Measurements from ENCODE around the gene CRTC2.

The CRTC2 gene

DNA sequence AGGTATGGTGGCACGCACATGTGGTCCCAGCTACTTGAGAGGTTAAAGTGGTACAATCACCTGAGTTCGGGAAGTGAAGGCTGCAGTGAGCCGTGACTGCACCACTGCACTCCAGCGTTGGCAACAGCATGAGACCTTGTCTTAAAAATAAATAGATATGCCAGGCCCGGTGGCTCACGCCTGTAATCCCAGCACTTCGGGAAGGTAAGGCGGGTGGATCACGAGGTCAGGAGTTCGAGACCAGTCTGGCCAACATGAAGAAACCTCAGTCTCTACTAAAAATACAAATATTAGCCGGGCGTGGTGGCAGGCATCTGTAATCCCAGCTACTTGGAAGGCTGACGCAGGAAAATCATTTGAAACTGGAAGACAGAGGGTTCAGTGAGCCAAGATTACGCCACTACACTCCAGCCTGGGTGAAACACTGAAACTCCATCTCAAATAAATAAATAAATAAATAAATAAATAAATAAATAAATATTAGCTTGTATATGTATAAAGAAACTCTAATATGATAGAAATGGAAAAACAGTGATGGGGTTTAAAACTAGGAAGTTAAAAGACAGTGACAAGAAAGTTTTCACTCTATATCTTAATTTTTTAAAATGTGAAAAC is 54.5 kb downstream of the CRTC2 start:
- no peak overlapping the region for H2AFZ ChIP-seq (ENCODE audit: low read depth, low read length)
- no peak overlapping the region for H3K4me3 ChIP-seq (ENCODE audit: low read length)
- H3K4me1 ChIP-seq (ENCODE audit: insufficient read depth, low read length): peaks cover 7% of the 10 kb centered on the region
- H3K36me3 ChIP-seq (ENCODE audit: insufficient read depth, low read length): peaks cover 18% of the 10 kb centered on the region
- H3K9me3 ChIP-seq (ENCODE audit: low read length): peaks cover 4% of the 10 kb centered on the region
- no peaks in the 10 kb centered on the region for H3K27me3 ChIP-seq (ENCODE audit: insufficient read depth, low read length)

GRCh38 chr1:153899509-153899908 is 58.9 kb downstream of the CRTC2 start:
- Histone ChIP-seq H3K4me3 (ENCODE audit: low read length) (no peak overlapping the region), H3K36me3 (ENCODE audit: insufficient read depth, low read length) (peaks cover 16% of the 10 kb centered on the region), H2AFZ (ENCODE audit: low read depth, low read length) (no peak overlapping the region), H3K4me1 (ENCODE audit: insufficient read depth, low read length) (peaks cover 7% of the 10 kb centered on the region), H3K9me3 (ENCODE audit: low read length) (peaks cover 2% of the 10 kb centered on the region), H3K27me3 (ENCODE audit: insufficient read depth, low read length) (no peaks in the 10 kb centered on the region)
